ENCODE data around the gene ITIH1. TPM values are rescaled to one million over a fixed set of nuclear protein-coding genes. Genes with fewer than 3 reads are reported as not detected.

The ITIH1 gene
- total RNA-seq, 4 donors from 2014 or later: 0.39 TPM; not detected in 3

GRCh38 chr3:52777959-52778805, 783 bp downstream of the ITIH1 start:
- intact Hi-C loops (cut with DNase I; ENCODE audit: low total_unique reads): no loop called here
- TF ChIP-seq POLR2A (IDR thresholded peaks at IDR 0.05): no peak
- no peak for TF ChIP-seq CTCF (IDR thresholded peaks at IDR 0.05)
- H3K4me3 ChIP-seq (ENCODE audit: low read depth, poor library complexity, severe bottlenecking): no peak overlapping the region
- WGBS, 2 donors: 68 to 78% methylated on average over 17 of the region's 17 CpGs
- DNase-seq (ENCODE audit: low spot score in 2 of 2): peak in 1 of 2 donors; percentile 68

GRCh38 chr3:52779011-52779836, 1.8 kb downstream of the ITIH1 start:
- TF ChIP-seq POLR2A (IDR thresholded peaks at IDR 0.05) (no peak), CTCF (IDR thresholded peaks at IDR 0.05) (no peak)
- WGBS, 2 donors: 76 to 83% methylated on average over 11 of the region's 11 CpGs
- intact Hi-C loops (cut with DNase I; ENCODE audit: low total_unique reads): no loop called here

GRCh38 chr3:52779837-52780585, 2.6 kb downstream of the ITIH1 start:
- WGBS, 2 donors: 79 to 88% methylated on average over 8 of the region's 8 CpGs
- peak in 1 of 2 donors; percentile 37 for DNase-seq (ENCODE audit: low spot score in 2 of 2)
- intact Hi-C loops (cut with DNase I; ENCODE audit: low total_unique reads): no loop called here

More at GRCh38 chr3:52779011-52779836, 1.8 kb downstream of the ITIH1 start:
- DNase-seq (ENCODE audit: low spot score in 2 of 2): peak in 1 of 2 donors; percentile 62
- no peak overlapping the region for H3K4me3 ChIP-seq (ENCODE audit: low read depth, poor library complexity, severe bottlenecking)

GRCh38 chr3:52781741-52782140, 4.3 kb downstream of the ITIH1 start:
- DNase-seq (ENCODE audit: low spot score in 2 of 2): peak in 1 of 2 donors; percentile 31
- intact Hi-C loops (cut with DNase I; ENCODE audit: low total_unique reads): no loop called here
- WGBS, 2 donors: 74 to 78% methylated on average over 13 of the region's 13 CpGs
- no peak overlapping the region for H3K4me3 ChIP-seq (ENCODE audit: low read depth, poor library complexity, severe bottlenecking)
- TF ChIP-seq POLR2A (IDR thresholded peaks at IDR 0.05) (no peak), CTCF (IDR thresholded peaks at IDR 0.05) (no peak)

More at GRCh38 chr3:52779837-52780585, 2.6 kb downstream of the ITIH1 start:
- H3K4me3 ChIP-seq (ENCODE audit: low read depth, poor library complexity, severe bottlenecking): no peak overlapping the region
- TF ChIP-seq CTCF (IDR thresholded peaks at IDR 0.05) (no peak), POLR2A (IDR thresholded peaks at IDR 0.05) (no peak)

GRCh38 chr3:52782412-52783210, 5.2 kb downstream of the ITIH1 start:
- WGBS, 2 donors: 71 to 80% methylated on average over 12 of the region's 12 CpGs
- TF ChIP-seq CTCF (IDR thresholded peaks at IDR 0.05) (no peak), POLR2A (IDR thresholded peaks at IDR 0.05) (no peak)
- no peak overlapping the region for H3K4me3 ChIP-seq (ENCODE audit: low read depth, poor library complexity, severe bottlenecking)
- peak in 1 of 2 donors; percentile 65 for DNase-seq (ENCODE audit: low spot score in 2 of 2)
- intact Hi-C loops (cut with DNase I; ENCODE audit: low total_unique reads): no loop called here
